Measurements from ENCODE around the gene SNED1. TPM values are rescaled to one million over a fixed set of nuclear protein-coding genes. Genes with fewer than 3 reads are reported as not detected.

SNED1 gene
- total RNA-seq, 4 donors from 2014 or later, result 9.0 to 18.4 (median 17.1) TPM

DNA sequence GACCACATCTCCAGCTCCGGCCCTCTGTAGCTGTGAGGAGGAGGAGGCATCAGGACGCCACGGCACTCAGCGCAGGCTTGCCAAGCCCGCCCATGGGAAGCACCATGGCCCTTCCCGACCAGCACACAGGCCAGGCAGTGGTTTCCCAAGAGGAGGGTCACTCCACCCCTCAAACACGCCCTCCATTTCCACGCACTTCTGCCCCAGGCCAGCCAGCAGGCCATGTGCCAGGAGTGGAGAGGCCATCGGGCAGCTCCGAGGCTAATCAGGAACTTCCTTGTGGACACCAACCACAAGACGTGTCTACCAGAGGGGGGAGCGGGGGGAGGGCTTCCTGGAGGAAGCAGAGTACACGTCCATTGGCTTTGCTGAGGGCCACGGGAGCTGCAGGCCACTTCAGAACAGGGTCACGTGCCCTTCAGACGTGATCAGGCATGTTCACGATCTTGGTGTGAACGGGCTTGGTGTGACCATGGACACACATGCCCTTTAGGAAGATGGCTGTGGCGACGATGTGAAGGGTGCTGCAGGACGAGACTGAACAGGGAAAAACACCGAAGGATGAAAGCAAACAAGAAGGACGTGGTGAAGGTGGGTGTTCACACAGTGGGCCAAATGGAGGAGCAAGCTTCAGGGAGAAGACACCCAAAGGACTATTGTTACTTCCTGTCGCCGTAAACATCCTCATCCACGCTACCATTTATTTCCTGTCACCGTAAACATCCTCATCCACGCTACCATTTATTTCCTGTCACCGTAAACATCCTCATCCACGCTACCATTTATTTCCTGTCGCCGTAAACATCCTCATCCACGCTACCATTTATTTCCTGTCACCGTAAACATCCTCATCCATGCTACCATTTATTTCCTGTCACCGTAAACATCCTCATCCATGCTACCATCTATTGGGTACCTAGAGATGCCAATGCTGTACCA lies 110.1 kb downstream of the SNED1 start:
- TF ChIP-seq, protein P1, sequence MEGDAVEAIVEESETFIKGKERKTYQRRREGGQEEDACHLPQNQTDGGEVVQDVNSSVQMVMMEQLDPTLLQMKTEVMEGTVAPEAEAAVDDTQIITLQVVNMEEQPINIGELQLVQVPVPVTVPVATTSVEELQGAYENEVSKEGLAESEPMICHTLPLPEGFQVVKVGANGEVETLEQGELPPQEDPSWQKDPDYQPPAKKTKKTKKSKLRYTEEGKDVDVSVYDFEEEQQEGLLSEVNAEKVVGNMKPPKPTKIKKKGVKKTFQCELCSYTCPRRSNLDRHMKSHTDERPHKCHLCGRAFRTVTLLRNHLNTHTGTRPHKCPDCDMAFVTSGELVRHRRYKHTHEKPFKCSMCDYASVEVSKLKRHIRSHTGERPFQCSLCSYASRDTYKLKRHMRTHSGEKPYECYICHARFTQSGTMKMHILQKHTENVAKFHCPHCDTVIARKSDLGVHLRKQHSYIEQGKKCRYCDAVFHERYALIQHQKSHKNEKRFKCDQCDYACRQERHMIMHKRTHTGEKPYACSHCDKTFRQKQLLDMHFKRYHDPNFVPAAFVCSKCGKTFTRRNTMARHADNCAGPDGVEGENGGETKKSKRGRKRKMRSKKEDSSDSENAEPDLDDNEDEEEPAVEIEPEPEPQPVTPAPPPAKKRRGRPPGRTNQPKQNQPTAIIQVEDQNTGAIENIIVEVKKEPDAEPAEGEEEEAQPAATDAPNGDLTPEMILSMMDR (IDR thresholded peaks at IDR 0.05), result no peak
- no peak for TF ChIP-seq POLR2A (IDR thresholded peaks at IDR 0.05)
- no peak overlapping the region for H3K4me3 ChIP-seq (ENCODE audit: low read depth, poor library complexity, severe bottlenecking)
- 77 to 84% methylated on average over 28 to 34 of the region's 35 CpGs for WGBS, 2 donors
- peak in 1 of 2 donors; percentile 69 for DNase-seq (ENCODE audit: low spot score in 2 of 2)
- intact Hi-C loops (cut with DNase I; ENCODE audit: low total_unique reads), result no loop called here

DNA sequence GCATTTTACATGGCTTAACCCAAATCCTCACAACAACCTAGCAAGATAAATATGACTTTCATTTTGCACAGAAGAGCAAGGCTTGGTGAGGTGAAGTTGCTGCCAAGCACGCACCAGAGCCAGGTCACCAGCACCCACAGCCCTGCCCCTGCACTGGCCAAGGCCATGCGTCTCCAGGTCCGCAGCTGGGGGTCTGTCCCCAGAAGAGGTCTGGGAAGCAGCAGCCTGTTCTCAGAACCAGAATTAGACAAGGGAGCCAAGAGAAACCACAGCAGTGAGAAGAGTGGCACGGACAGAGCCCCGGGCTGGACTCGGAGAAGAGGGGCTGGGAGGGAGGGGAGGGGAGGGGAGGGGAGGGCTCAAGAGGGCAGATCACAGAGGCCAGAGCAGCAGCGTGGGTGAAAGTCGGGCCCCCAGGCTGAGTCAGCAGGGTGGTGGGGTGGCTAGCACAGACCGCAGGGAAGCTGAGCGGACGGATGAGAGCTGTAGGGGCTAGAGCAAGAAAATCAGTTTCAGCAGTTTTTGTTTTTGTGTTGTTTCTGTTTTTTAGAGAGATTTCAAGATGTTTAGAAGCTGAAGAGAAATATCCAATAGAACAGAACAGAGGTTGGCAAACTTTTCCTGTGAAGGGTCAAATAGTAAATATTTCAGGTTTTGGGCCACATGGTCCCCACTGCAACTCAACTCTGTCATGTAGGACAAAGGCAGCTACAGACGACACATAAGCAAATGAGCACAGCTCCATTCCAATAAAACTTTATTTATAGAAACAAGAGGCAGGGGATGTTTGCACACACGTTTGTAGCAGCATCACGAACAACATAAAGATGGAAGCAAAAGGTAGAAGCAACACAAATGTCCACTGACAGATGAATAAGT lies 111.0 kb downstream of the SNED1 start:
- no peak overlapping the region for H3K4me3 ChIP-seq (ENCODE audit: low read depth, poor library complexity, severe bottlenecking)
- intact Hi-C loops (cut with DNase I; ENCODE audit: low total_unique reads), result no loop called here
- DNase-seq (ENCODE audit: low spot score in 2 of 2), result peak in 1 of 2 donors; percentile 60
- WGBS, 2 donors, result 86 to 94% methylated on average over 14 of the region's 14 CpGs
- TF ChIP-seq, protein P1 (IDR thresholded peaks at IDR 0.05), result no peak
- TF ChIP-seq POLR2A (IDR thresholded peaks at IDR 0.05), result no peak

DNA sequence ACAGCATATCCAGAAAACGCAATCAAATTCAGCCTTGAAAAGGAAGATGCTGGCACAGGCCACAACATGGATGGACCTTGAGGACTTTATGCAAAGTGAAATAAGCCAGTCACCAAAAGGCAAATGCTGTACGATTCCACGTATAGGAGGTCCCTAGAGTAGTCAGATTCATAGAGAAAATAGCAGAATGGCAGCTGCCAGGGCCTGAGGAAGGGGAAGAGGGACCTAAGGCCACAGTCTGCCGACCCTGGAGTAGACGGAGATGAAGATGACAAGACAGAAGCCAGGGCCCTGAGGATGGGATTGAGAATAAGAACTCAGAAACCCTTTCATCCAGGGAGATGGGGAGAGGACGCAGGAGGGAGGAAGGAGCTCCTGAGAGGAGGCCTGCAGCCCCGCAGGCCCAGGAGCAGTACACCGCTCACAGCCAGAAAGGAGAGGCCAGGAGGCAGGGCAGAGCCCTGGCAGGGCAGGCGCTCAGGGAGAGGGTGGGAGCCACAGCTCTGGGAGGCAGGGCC lies 111.7 kb downstream of the SNED1 start:
- WGBS, 2 donors, result 84 to 95% methylated on average over 9 of the region's 9 CpGs
- no peak overlapping the region for H3K4me3 ChIP-seq (ENCODE audit: low read depth, poor library complexity, severe bottlenecking)
- TF ChIP-seq, protein P1 (IDR thresholded peaks at IDR 0.05), result no peak
- no peak for TF ChIP-seq POLR2A (IDR thresholded peaks at IDR 0.05)
- intact Hi-C loops (cut with DNase I; ENCODE audit: low total_unique reads), result no loop called here
- peak in 1 of 2 donors; percentile 56 for DNase-seq (ENCODE audit: low spot score in 2 of 2)

DNA sequence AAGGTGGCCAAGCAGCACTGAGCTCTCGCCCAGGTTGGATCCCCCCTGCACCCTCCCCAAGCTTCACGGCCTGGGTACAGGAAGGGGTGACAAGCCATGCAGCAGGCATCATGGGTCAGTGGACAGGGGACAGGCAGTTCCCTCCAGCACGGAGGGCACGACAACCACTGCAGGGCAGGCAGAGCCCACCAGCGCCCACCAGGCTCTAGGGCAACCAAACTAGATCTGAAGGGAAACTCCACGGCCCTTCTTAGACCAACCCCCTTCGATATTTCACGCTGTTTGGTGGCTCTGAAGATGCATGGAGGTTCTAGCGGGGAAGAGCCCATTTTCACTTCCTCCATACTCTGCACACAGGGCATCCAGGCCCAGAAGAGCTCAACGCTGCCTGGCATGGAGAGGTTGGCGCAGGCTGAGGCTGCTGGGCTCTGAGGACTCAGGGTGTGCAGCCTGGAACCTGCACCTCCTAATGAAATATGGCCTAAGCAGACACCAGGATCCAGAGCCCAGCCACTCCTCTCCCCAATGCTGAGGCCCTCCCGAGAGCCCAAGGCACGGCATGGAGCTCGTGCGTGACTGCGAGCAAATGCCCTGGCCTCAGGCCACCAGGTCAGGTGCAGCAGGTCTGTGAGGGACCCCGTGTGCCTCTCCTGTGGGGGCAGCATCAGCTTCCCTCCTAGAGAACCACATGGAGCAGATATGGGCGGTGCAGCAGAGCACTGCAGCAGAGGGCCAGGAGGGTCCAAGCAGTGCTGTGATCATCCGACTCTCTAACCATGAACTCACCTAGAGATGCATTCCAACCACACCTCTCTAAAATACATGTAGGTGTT lies 112.4 kb downstream of the SNED1 start:
- intact Hi-C loops (cut with DNase I; ENCODE audit: low total_unique reads), result no loop called here
- peak in 1 of 2 donors; percentile 64 for DNase-seq (ENCODE audit: low spot score in 2 of 2)
- WGBS, 2 donors, result 83 to 87% methylated on average over 15 to 19 of the region's 19 CpGs
- H3K4me3 ChIP-seq (ENCODE audit: low read depth, poor library complexity, severe bottlenecking), result no peak overlapping the region
- TF ChIP-seq, protein P1 (IDR thresholded peaks at IDR 0.05), result no peak
- no peak for TF ChIP-seq POLR2A (IDR thresholded peaks at IDR 0.05)

DNA sequence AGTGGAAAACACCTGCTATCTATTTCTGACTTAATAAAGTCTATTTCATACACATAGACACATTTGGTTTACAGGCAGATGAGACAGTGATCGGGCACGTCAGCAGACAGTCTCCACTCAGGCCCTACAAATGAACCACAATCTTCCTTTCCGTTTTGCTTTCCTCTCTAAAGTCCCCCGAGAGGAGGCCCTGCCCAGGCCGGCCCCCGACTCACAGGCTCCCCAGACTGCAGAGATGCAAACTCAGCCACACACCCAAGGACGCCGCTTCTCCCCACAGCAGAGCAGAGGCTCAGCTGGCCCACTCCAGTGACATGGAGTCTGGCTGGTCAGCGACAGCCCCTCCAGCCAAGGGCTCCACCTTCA lies 113.0 kb downstream of the SNED1 start:
- intact Hi-C loops (cut with DNase I; ENCODE audit: low total_unique reads), result no loop called here
- TF ChIP-seq POLR2A (IDR thresholded peaks at IDR 0.05), result no peak
- TF ChIP-seq, protein P1 (IDR thresholded peaks at IDR 0.05), result no peak
- no peak overlapping the region for H3K4me3 ChIP-seq (ENCODE audit: low read depth, poor library complexity, severe bottlenecking)
- WGBS, 2 donors, result 87 to 88% methylated on average over 9 of the region's 9 CpGs
- DNase-seq (ENCODE audit: low spot score in 2 of 2), result no peak

Data from lower leg skin (tissue), 4 donors.